Heart right ventricle (tissue), 16 donors: ENCODE data around the gene HIGD1B. TPM values are rescaled to one million over a fixed set of nuclear protein-coding genes. Genes with fewer than 3 reads are reported as not detected.
A peak's percentile ranks its signal among the peaks of the same experiment; 100 is the strongest.

ENCODE experiments used
- ATAC-seq, 8 donors: fragments of 200-7000 bp; cut with Tn5 transposase; one replicate each; pipeline ENCODE4 v1.9.1; 2020; ENCODE audit warnings: mild to moderate bottlenecking in 8 of 8, moderate library complexity in 8 of 8, moderate number of reproducible peaks in 1 of 8
- DNase-seq, 2 donors: peaks; one replicate each; pipeline ENCODE4 v3.0.0-alpha.2; 2020
- H3K27ac ChIP-seq, 10 donors: fragments of 200-600 bp; sonication (generic) in 2 of 10; one replicate each; pipeline versions ENCODE4 v1.5.0 to v1.8.0; 2020 to 2022; ENCODE audit warnings: mild to moderate bottlenecking in 3 of 10
- H3K27me3 ChIP-seq, 7 donors: fragments of 200-600 bp; one replicate each; pipeline ENCODE4 v1.8.0; 2021 to 2022; ENCODE audit warnings: mild to moderate bottlenecking in 2 of 7
- H3K36me3 ChIP-seq, 9 donors: fragments of 200-600 bp; sonication (generic) in 1 of 9; one replicate each; pipeline versions ENCODE4 v1.5.0 to v1.8.0; 2020 to 2022; ENCODE audit warnings: mild to moderate bottlenecking in 2 of 9
- H3K4me1 ChIP-seq, 9 donors: fragments of 200-600 bp; sonication (generic) in 1 of 9; one replicate each; pipeline versions ENCODE4 v1.5.0 to v1.8.0; 2020 to 2022; ENCODE audit warnings: mild to moderate bottlenecking in 4 of 9
- H3K4me3 ChIP-seq, 10 donors: fragments of 200-600 bp; sonication (generic) in 2 of 10; one replicate each; pipeline versions ENCODE4 v1.5.0 to v1.8.0; 2020 to 2022; ENCODE audit warnings: mild to moderate bottlenecking in 7 of 10, moderate library complexity in 2 of 10
- H3K9me3 ChIP-seq, 11 donors: fragments of 200-600 bp in 10 of 11; sonication (generic) in 2 of 11; one replicate each; pipeline versions ENCODE4 v1.5.0 to v1.8.0; 2013 to 2022; ENCODE audit warnings: mild to moderate bottlenecking in 2 of 11, control low read depth in 1 of 11, moderate library complexity in 1 of 11
- CTCF ChIP-seq, 9 donors: fragments of 200-600 bp; sonication (generic) in 2 of 9; IDR thresholded peaks; one replicate each; pipeline versions ENCODE4 v1.5.0 to v1.8.0; 2021 to 2022; ENCODE audit warnings: antibody characterized with exemption in 9 of 9, mild to moderate bottlenecking in 5 of 9, moderate library complexity in 1 of 9
- WGBS, 2 donors: extraction: QIAGEN DNeasy Blood & Tissue Kit; methylation state at CpG; one replicate each; pipeline ENCODE4 v1.1.7; 2013; ENCODE audit warnings: inconsistent platforms in 1 of 2; 5-methylcytosine and 5-hydroxymethylcytosine counted together
- intact Hi-C, 10 donors: fragments of 100-400 bp; cut with DNase I; formaldehyde crosslinking; loops; one replicate each; pipeline versions ENCODE4 v1.11.1 to v1.14.2; 2022
- polyA plus RNA-seq, 2 donors: library from polyadenylated mRNA; stranded (reverse); fragments of 200-250 nt; gene quantifications; one replicate each; pipeline ENCODE4 v1.2.3, GENCODE V29; 2013
- total RNA-seq, 10 donors: library from RNA; stranded (reverse); fragmentation: NEBNext Ultra II Directional in 3 of 10; extraction: Animal tissue kit (Norgen Biotek cat#: 25700) in 3 of 10; gene quantifications; one replicate each; pipeline versions ENCODE4 v1.2.1 to v1.2.4, GENCODE V29; 2021 to 2023
- donor health status: Arrhythmogenic right ventricular cardiomyopathy.
- donor health status: ischemic (EF 13 %, LVEDD 7.1; RV severe dilation, severe dysfunction).
- donor health status: healthy with polysubstance abuse.
- donor health status: DM: no; HTN: yes; CAD: no.
- donor health status: DM: no; HTN: no; CAD: no.
- donor health status: ischemic (EF 25% LVEDD 6.9; RV normal size, moderate dysfunction).
- donor health status: ischemic (EF 25% LVEDD 5.7; RV mildly dilated, moderate dysfunction).
- donor health status: healthy.
- donor health status: DM: yes; HTN: yes; CAD: no.
- donor health status: Ischemic cardiomyopathy.
- donor health status: ischemic (EF 35%, LVEDD 5.7; RV mildly dilated, moderate dysfunction).
- donor health status: nonischemic (EF 11% LVEDD 7.7; RV severe dilation, severe dysfunction).
- donor health status: DM: yes; HTN: yes; CAD: no.
- donor health status: PGD.
- donor health status: ischemic (EF 29% LVEDD 5.4; RV normal size, mild dysfunction).
- donor health status: nonischemic (EF 23%, LVEDD 6.1; RV moderate dilation, normal function).

The HIGD1B gene
- total and polyA plus RNA-seq, 12 donors: 4.7 to 61.9 (median 9.4) TPM

GRCh38 chr17:44840274-44840673 lies 7.4 kb upstream of the HIGD1B start:
- 80 to 83% methylated on average over 4 of the region's 4 CpGs for WGBS, 2 donors

DNA sequence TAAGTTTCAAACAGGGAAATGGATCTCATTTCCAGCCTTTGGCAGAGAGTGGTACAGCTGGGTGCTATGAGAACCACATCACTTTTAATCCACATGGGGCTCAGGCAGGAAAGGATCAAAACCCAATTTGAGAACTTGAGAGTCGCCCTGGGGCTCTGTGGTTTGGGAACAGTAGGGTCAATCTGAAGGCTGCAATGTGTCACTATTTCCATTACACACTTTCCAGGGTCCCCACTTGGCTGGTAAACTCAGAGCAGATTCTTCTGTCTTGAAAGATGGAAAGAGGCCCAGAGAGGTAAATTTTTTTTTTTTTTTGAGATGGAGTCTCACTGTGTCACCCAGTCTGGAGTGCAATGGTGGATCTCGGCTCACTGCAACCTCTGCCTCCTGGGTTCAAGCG lies 6.7 kb upstream of the HIGD1B start:
- intact Hi-C loops: no loop called here
- ATAC-seq: no peak
- H3K4me1 ChIP-seq: peaks cover 0 to 25% (median 6%) of the 10 kb centered on the region in 9 donors
- no peak overlapping the region for H3K4me3 ChIP-seq
- no peaks in the 10 kb centered on the region for H3K27me3 ChIP-seq
- TF ChIP-seq CTCF (IDR thresholded peaks at IDR 0.05): no peak
- no peak for DNase-seq
- H3K9me3 ChIP-seq: no peaks in the 10 kb centered on the region
- no peaks in the 10 kb centered on the region for H3K36me3 ChIP-seq
- 80% methylated on average over 3 of the region's 3 CpGs for WGBS, 2 donors
- peak overlapping the region in 1 of 10 donors; percentile 29 for H3K27ac ChIP-seq

More at GRCh38 chr17:44840274-44840673, 7.4 kb upstream of the HIGD1B start:
- Histone ChIP-seq H3K9me3 (no peaks in the 10 kb centered on the region), H3K36me3 (no peaks in the 10 kb centered on the region), H3K4me1 (peaks cover 0 to 22% (median 6%) of the 10 kb centered on the region in 9 donors), H3K27ac (peak overlapping the region in 1 of 10 donors; percentile 29), H3K4me3 (no peak overlapping the region), H3K27me3 (no peaks in the 10 kb centered on the region)
- no peak for ATAC-seq
- TF ChIP-seq CTCF (IDR thresholded peaks at IDR 0.05): no peak
- intact Hi-C loops: no loop called here
- no peak for DNase-seq

DNA sequence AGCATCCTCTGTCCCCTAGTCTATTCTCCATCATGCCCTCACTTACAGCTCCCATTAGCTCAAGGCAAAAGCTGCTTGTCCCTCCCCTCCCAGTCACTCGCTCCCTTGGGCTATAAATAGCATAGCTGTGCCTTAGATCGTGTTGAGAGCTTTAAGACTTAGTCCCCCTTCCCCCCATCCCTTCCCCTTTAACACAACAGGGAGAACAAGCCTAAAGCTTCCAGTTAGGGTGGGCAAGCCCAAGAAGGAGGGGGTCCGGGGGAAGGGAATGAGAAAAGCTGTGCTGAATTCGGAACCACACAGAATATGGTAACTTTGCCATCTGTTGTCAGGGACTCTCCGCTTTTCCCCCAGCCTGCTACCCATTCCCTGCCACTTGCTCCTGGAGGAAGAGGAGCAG lies 4.9 kb upstream of the HIGD1B start:
- Histone ChIP-seq H3K36me3 (no peaks in the 10 kb centered on the region), H3K9me3 (no peaks in the 10 kb centered on the region), H3K27ac (peak overlapping the region in 9 of 10 donors; percentile 15 to 65 (median 45)), H3K4me3 (no peak overlapping the region), H3K27me3 (no peaks in the 10 kb centered on the region), H3K4me1 (peaks cover 0 to 28% (median 6%) of the 10 kb centered on the region in 9 donors)
- TF ChIP-seq CTCF (IDR thresholded peaks at IDR 0.05): no peak
- ATAC-seq (peak; percentile 44 to 84 (median 82)), DNase-seq (peak in 1 of 2 donors; percentile 48)
- intact Hi-C loops: no loop called here
- WGBS, 2 donors: 36 to 38% methylated on average over 5 of the region's 5 CpGs

DNA sequence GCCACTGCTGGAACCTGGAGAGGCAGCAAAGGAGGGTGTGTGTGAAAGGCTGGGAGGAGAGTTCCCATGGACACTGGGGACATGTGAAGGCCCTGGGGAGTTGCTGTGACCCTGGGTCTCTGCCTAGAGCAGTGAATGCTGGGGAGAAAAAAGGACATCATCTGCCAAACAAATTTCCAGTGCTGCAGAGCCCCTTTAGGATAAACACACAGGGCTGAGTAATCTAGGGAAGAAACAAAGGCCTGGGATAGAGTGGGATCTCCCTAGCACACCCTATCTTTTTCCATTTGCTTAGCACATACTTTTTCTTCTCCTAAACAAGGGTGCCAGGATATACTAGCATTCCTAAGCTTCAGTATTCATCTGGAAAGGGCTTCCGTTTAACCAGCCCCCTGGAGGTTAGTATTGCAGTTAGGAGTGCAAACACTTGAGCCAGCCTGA lies 3.3 kb upstream of the HIGD1B start:
- H3K4me3 ChIP-seq: no peak overlapping the region
- DNase-seq (peak; percentile 54 to 75), ATAC-seq (peak; percentile 56 to 80 (median 68))
- peaks cover 0 to 4% (median 0%) of the 10 kb centered on the region in 9 donors for H3K36me3 ChIP-seq
- H3K4me1 ChIP-seq: peaks cover 0 to 28% (median 6%) of the 10 kb centered on the region in 9 donors
- peak in 1 of 9 donors; percentile 23 for TF ChIP-seq CTCF (IDR thresholded peaks at IDR 0.05)
- peak overlapping the region in 5 of 10 donors; percentile 29 to 61 (median 44) for H3K27ac ChIP-seq
- no peaks in the 10 kb centered on the region for H3K9me3 ChIP-seq
- WGBS, 2 donors: 63 to 67% methylated on average over 1 of the region's 1 CpG
- intact Hi-C loops: no loop called here
- H3K27me3 ChIP-seq: no peaks in the 10 kb centered on the region
